Measurements from ENCODE around the gene AARS2. TPM values are rescaled to one million over a fixed set of nuclear protein-coding genes. Genes with fewer than 3 reads are reported as not detected.

AARS2 gene
- total and polyA plus RNA-seq, 8 donors: 2.9 to 19.3 (median 6.4) TPM

GRCh38 chr6:44270526-44271405, 42.4 kb downstream of the AARS2 start:
- peak in 1 of 2 donors; percentile 69 for DNase-seq
- no peaks in the 10 kb centered on the region for H3K9me3 ChIP-seq
- H3K27me3 ChIP-seq: peaks cover 4 to 80% (median 63%) of the 10 kb centered on the region in 3 donors
- intact Hi-C loops (cut with DNase I; ENCODE audit: low total_unique reads): no loop called here
- peaks cover 14 to 22% (median 16%) of the 10 kb centered on the region in 4 donors for H3K4me1 ChIP-seq
- no peaks in the 10 kb centered on the region for H3K36me3 ChIP-seq
- WGBS, 5 donors: 1 to 11% (median 3%) methylated on average over 3 to 85 of the region's 90 CpGs
- peak overlapping the region; percentile 46 to 58 (median 51) for H3K4me3 ChIP-seq
- TF ChIP-seq EP300 (IDR thresholded peaks at IDR 0.05) (no peak), POLR2AphosphoS5 (IDR thresholded peaks at IDR 0.05) (no peak), POLR2A (IDR thresholded peaks at IDR 0.05) (no peak), CTCF (IDR thresholded peaks at IDR 0.05) (no peak)
- no peak overlapping the region for H3K27ac ChIP-seq

- intact Hi-C loops (cut with DNase I; ENCODE audit: low total_unique reads): no loop called here
- peaks cover 4 to 72% (median 55%) of the 10 kb centered on the region in 3 donors for H3K27me3 ChIP-seq
- 12 to 37% (median 21%) methylated on average over 11 to 29 of the region's 29 CpGs for WGBS, 5 donors
- no peak for TF ChIP-seq POLR2A (IDR thresholded peaks at IDR 0.05)
- no peak for TF ChIP-seq EP300 (IDR thresholded peaks at IDR 0.05)
- no peak for TF ChIP-seq CTCF (IDR thresholded peaks at IDR 0.05)
- no peak for TF ChIP-seq POLR2AphosphoS5 (IDR thresholded peaks at IDR 0.05)
- H3K4me1 ChIP-seq: peaks cover 10 to 18% (median 15%) of the 10 kb centered on the region in 4 donors
- DNase-seq: peak in 1 of 2 donors; percentile 55
- H3K9me3 ChIP-seq: no peaks in the 10 kb centered on the region
- no peak within 1 kb of the TSS for H3K27ac ChIP-seq
- H3K36me3 ChIP-seq: no peaks in the 10 kb centered on the region
- peak within 1 kb of the TSS; percentile 46 to 58 (median 51) for H3K4me3 ChIP-seq
These were observed 43.1 kb downstream of the AARS2 start, which contains the start of gene TMEM151B for GRCh38 chr6:44269921-44270525. TMEM151B (plus strand) TSS chr6:44270450; CDS start chr6:44270743, 293 bp downstream.

- TF ChIP-seq CTCF (IDR thresholded peaks at IDR 0.05): no peak
- no peak for TF ChIP-seq POLR2A (IDR thresholded peaks at IDR 0.05)
- Histone ChIP-seq H3K4me1 (peaks cover 16 to 24% (median 21%) of the 10 kb centered on the region in 4 donors), H3K36me3 (no peaks in the 10 kb centered on the region), H3K4me3 (no peak overlapping the region), H3K9me3 (no peaks in the 10 kb centered on the region), H3K27ac (no peak overlapping the region), H3K27me3 (peaks cover 4 to 65% (median 50%) of the 10 kb centered on the region in 3 donors)
- intact Hi-C loops (cut with DNase I; ENCODE audit: low total_unique reads): no loop called here
- 40 to 83% (median 73%) methylated on average over 1 of the region's 1 CpG for WGBS, 5 donors
- DNase-seq: no peak
These were observed 43.8 kb downstream of the AARS2 start for GRCh38 chr6:44269178-44269920.

GRCh38 chr6:44268095-44268628, 45.0 kb downstream of the AARS2 start:
- Histone ChIP-seq H3K27ac (no peak overlapping the region), H3K4me1 (peaks cover 28 to 36% (median 33%) of the 10 kb centered on the region in 4 donors), H3K4me3 (no peak overlapping the region), H3K9me3 (no peaks in the 10 kb centered on the region), H3K27me3 (peaks cover 4 to 54% (median 41%) of the 10 kb centered on the region in 3 donors), H3K36me3 (no peaks in the 10 kb centered on the region)
- peak; percentile 69 to 88 for DNase-seq
- TF ChIP-seq POLR2A (IDR thresholded peaks at IDR 0.05) (no peak), CTCF (IDR thresholded peaks at IDR 0.05) (peak in 5 of 7 experiments; percentile 71 to 89 (median 88))
- 19 to 27% (median 21%) methylated on average over 5 of the region's 5 CpGs for WGBS, 5 donors
- intact Hi-C loops (cut with DNase I; ENCODE audit: low total_unique reads): no loop called here
